ENCODE results near the gene SPTBN4. TPM values are rescaled to one million over a fixed set of nuclear protein-coding genes. Genes with fewer than 3 reads are reported as not detected.
"Not testable (repeated sequence)": the region's sequence is repeated elsewhere in the genome, so short reads cannot be mapped to it uniquely, and the experiment has no call there.

Gene SPTBN4
- total and polyA plus RNA-seq, 5 donors: 3.2 to 6.4 (median 5.4) TPM

DNA sequence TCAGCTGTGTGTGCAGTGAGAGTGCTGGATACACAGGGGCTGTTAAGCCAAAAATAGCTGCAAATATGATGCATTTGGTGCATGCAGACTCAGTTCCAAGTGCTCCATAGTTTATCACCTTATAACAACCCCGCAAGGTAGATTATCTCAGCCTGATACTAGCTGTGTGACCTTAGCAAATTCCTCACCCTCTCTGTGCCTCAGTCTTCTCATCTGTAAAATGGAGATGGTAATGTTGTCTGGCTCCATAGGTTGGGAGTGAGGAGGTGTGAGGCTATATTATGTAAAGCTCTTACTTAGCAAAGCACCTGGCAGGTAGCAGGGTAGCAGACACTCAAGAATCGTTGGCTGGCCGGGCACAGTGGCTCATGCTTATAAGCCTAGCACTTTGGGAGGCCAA lies 86.0 kb downstream of the SPTBN4 start:
- Histone ChIP-seq H3K4me3 (ENCODE audit: low read length) (no peak overlapping the region), H3K4me1 (ENCODE audit: control insufficient read depth, insufficient read depth, low read length) (no peaks in the 10 kb centered on the region), H3K9me3 (ENCODE audit: control insufficient read depth, low read length) (no peaks in the 10 kb centered on the region), H3K27me3 (ENCODE audit: control insufficient read depth, insufficient read depth) (no peaks in the 10 kb centered on the region), H3K27ac (ENCODE audit: low read length) (no peak overlapping the region)
- ATAC-seq (no peak), DNase-seq (no peak)
- WGBS: 91% methylated on average over 3 of the region's 3 CpGs
- intact Hi-C loops (cut with DNase I): no loop called here

GRCh38 chr19:40553885-40554857 lies 87.4 kb downstream of the SPTBN4 start:
- Histone ChIP-seq H3K4me1 (ENCODE audit: control insufficient read depth, insufficient read depth, low read length) (no peaks in the 10 kb centered on the region), H3K27me3 (ENCODE audit: control insufficient read depth, insufficient read depth) (no peaks in the 10 kb centered on the region), H3K4me3 (ENCODE audit: low read length) (no peak overlapping the region), H3K27ac (ENCODE audit: low read length) (no peak overlapping the region), H3K9me3 (ENCODE audit: control insufficient read depth, low read length) (no peaks in the 10 kb centered on the region)
- WGBS: 24% methylated on average over 69 of the region's 69 CpGs
- intact Hi-C loops (cut with DNase I): no loop called here
- DNase-seq (no peak), ATAC-seq (no peak)

- Histone ChIP-seq H3K4me3 (ENCODE audit: low read length) (no peak overlapping the region), H3K27me3 (ENCODE audit: control insufficient read depth, insufficient read depth) (no peaks in the 10 kb centered on the region), H3K9me3 (ENCODE audit: control insufficient read depth, low read length) (no peaks in the 10 kb centered on the region), H3K27ac (ENCODE audit: low read length) (no peak overlapping the region), H3K4me1 (ENCODE audit: control insufficient read depth, insufficient read depth, low read length) (no peaks in the 10 kb centered on the region)
- 79% methylated on average over 17 of the region's 17 CpGs for WGBS
- DNase-seq (no peak), ATAC-seq (no peak)
- intact Hi-C loops (cut with DNase I): no loop called here
These were observed 89.3 kb downstream of the SPTBN4 start for GRCh38 chr19:40555978-40556689.

DNA sequence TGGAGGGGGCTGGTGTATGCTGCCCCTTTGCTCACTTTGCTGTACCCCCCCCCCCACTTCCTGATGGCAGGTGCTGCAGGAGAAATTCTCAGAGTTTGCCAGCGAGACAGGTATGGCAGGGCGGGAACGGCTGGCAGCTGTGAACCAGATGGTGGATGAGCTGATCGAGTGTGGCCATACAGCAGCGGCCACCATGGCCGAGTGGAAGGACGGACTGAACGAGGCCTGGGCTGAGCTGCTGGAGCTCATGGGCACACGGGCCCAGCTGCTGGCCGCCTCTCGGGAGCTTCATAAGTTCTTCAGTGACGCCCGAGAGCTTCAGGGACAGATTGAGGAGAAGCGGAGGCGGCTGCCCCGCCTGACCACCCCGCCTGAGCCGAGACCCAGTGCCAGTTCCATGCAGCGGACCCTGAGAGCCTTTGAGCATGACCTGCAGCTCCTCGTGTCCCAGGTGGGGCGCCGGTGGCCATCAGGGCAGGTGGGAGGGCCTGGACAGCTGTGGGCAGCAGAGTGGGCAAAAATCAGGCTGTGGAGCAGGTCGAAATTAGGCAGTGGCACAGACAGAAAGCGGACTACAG lies 90.2 kb downstream of the SPTBN4 start:
- H3K4me3 ChIP-seq (ENCODE audit: low read length): no peak overlapping the region
- no peaks in the 10 kb centered on the region for H3K9me3 ChIP-seq (ENCODE audit: control insufficient read depth, low read length)
- no peak overlapping the region for H3K27ac ChIP-seq (ENCODE audit: low read length)
- intact Hi-C loops (cut with DNase I): no loop called here
- H3K4me1 ChIP-seq (ENCODE audit: control insufficient read depth, insufficient read depth, low read length): no peaks in the 10 kb centered on the region
- no peak for ATAC-seq
- 81% methylated on average over 24 of the region's 24 CpGs for WGBS
- no peaks in the 10 kb centered on the region for H3K27me3 ChIP-seq (ENCODE audit: control insufficient read depth, insufficient read depth)
- no peak for DNase-seq

DNA sequence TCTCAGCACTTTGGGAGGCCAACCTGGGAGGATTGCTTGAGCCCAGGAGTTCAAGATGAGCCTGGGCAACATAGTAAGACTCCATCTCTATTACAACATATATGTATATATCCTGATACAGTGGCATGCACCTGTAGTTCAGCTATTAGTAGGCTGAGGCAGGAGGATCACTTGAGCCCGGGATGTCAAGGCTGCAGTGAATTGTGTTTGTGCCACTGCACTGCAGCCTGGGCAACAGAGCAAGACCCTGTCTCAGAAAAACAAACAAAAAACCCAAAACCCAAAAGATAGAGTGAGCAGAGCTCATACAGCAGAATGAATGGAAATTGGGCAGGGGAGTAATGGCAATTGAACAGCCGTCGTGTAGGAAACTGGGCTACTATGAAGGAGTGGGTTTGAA lies 92.6 kb downstream of the SPTBN4 start:
- 82% methylated on average over 3 of the region's 3 CpGs for WGBS
- DNase-seq (no peak), ATAC-seq (no peak)
- no peaks in the 10 kb centered on the region for H3K9me3 ChIP-seq (ENCODE audit: control insufficient read depth, low read length)
- intact Hi-C loops (cut with DNase I): no loop called here
- H3K4me1 ChIP-seq (ENCODE audit: control insufficient read depth, insufficient read depth, low read length): no peaks in the 10 kb centered on the region
- H3K4me3 ChIP-seq (ENCODE audit: low read length): no peak overlapping the region
- no peaks in the 10 kb centered on the region for H3K27me3 ChIP-seq (ENCODE audit: control insufficient read depth, insufficient read depth)
- H3K27ac ChIP-seq (ENCODE audit: low read length): no peak overlapping the region

DNA sequence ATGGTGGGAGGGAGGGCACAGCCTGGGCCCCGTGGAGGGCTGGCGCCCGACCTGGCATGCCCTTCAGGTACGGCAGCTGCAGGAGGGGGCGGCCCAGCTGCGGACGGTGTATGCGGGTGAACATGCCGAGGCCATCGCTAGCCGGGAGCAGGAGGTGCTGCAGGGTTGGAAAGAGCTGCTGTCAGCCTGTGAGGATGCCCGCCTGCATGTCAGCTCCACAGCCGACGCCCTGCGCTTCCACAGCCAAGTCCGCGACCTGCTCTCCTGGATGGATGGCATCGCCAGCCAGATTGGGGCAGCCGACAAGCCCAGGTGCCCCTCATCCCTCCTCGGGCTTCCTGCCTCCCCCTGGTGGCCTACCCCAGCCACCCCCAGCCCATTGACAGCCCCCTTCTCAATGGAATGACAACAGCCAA lies 93.3 kb downstream of the SPTBN4 start:
- ATAC-seq (no peak), DNase-seq (no peak)
- Histone ChIP-seq H3K27ac (ENCODE audit: low read length) (no peak overlapping the region), H3K9me3 (ENCODE audit: control insufficient read depth, low read length) (no peaks in the 10 kb centered on the region), H3K4me1 (ENCODE audit: control insufficient read depth, insufficient read depth, low read length) (no peaks in the 10 kb centered on the region), H3K27me3 (ENCODE audit: control insufficient read depth, insufficient read depth) (no peaks in the 10 kb centered on the region), H3K4me3 (ENCODE audit: low read length) (no peak overlapping the region)
- 70% methylated on average over 20 of the region's 20 CpGs for WGBS
- intact Hi-C loops (cut with DNase I): no loop called here

DNA sequence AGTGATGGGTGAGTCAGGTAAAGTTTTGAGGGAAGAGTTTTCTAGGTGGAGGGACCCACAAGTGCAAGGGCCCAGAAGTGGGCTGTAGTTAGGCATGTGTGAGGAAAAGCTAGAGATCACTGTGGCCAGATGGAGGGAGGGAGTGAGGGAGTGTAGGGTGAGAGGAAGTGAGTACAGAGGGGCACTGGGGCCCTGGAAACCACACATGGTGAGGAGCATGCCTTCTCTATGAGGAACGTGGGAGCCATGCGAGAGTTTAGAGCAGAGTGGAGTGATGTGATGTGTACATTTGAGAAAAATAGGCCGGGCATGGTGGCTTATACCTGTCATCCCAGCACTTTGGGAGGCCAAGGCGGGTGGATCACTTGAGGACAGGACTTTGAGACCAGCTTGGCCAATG lies 95.1 kb downstream of the SPTBN4 start:
- Histone ChIP-seq H3K4me3 (ENCODE audit: low read length) (no peak overlapping the region), H3K27ac (ENCODE audit: low read length) (no peak overlapping the region), H3K27me3 (ENCODE audit: control insufficient read depth, insufficient read depth) (no peaks in the 10 kb centered on the region), H3K4me1 (ENCODE audit: control insufficient read depth, insufficient read depth, low read length) (no peaks in the 10 kb centered on the region), H3K9me3 (ENCODE audit: control insufficient read depth, low read length) (no peaks in the 10 kb centered on the region)
- intact Hi-C loops (cut with DNase I): no loop called here
- WGBS: 68% methylated on average over 4 of the region's 4 CpGs
- DNase-seq (no peak), ATAC-seq (no peak)

DNA sequence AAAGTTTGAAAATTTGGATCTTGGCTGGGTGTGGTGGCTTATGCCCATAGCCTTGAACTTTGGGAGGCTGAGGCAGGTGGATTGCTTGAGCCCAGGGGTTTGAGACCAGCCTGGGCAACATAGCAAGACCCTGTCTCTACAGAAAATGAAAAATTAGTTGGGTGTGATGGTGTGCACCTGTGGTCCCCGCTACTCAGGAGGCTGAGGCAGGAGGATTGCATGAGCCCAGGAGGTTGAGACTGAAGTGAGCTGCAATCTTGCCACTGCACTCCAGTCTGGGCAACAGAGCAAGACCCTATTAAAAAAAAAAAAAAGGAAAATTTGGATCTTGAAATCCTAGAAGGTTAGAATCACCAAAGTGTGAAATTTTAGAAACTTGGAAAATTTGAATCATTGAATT lies 97.7 kb downstream of the SPTBN4 start:
- H3K27me3 ChIP-seq (ENCODE audit: control insufficient read depth, insufficient read depth); H3K27ac ChIP-seq (ENCODE audit: low read length); H3K4me3 ChIP-seq (ENCODE audit: low read length); H3K4me1 ChIP-seq (ENCODE audit: control insufficient read depth, insufficient read depth, low read length); intact Hi-C loops (cut with DNase I); H3K9me3 ChIP-seq (ENCODE audit: control insufficient read depth, low read length); DNase-seq; ATAC-seq: not testable (repeated sequence)
- WGBS: 93% methylated on average over 1 of the region's 1 CpG

DNA sequence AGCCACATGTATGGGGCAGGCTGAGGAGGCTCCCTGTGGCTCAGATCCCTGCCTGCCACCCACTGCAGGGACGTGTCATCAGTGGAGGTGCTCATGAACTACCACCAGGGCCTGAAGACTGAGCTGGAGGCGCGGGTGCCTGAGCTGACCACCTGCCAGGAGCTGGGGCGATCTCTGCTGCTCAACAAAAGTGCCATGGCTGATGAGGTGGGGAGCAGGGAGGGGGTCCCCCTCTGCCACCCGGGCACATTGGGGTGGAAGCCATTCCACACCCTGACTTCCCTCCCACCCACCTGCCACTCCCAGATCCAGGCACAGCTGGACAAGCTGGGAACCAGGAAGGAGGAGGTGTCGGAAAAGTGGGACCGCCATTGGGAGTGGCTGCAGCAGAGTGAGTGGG lies 98.6 kb downstream of the SPTBN4 start:
- Histone ChIP-seq H3K4me1 (ENCODE audit: control insufficient read depth, insufficient read depth, low read length) (no peaks in the 10 kb centered on the region), H3K4me3 (ENCODE audit: low read length) (no peak overlapping the region), H3K9me3 (ENCODE audit: control insufficient read depth, low read length) (no peaks in the 10 kb centered on the region), H3K27ac (ENCODE audit: low read length) (no peak overlapping the region), H3K27me3 (ENCODE audit: control insufficient read depth, insufficient read depth) (no peaks in the 10 kb centered on the region)
- 84% methylated on average over 7 of the region's 7 CpGs for WGBS
- ATAC-seq: no peak
- DNase-seq: no peak
- intact Hi-C loops (cut with DNase I): no loop called here

- no peak overlapping the region for H3K27ac ChIP-seq (ENCODE audit: low read length)
- H3K27me3 ChIP-seq (ENCODE audit: control insufficient read depth, insufficient read depth): no peaks in the 10 kb centered on the region
- DNase-seq (no peak), ATAC-seq (no peak)
- no peaks in the 10 kb centered on the region for H3K9me3 ChIP-seq (ENCODE audit: control insufficient read depth, low read length)
- intact Hi-C loops (cut with DNase I): no loop called here
- no peaks in the 10 kb centered on the region for H3K4me1 ChIP-seq (ENCODE audit: control insufficient read depth, insufficient read depth, low read length)
- 62% methylated on average over 14 of the region's 14 CpGs for WGBS
- H3K4me3 ChIP-seq (ENCODE audit: low read length): no peak overlapping the region
These were observed 99.2 kb downstream of the SPTBN4 start for GRCh38 chr19:40565910-40566495.

Data from right cardiac atrium (tissue), 5 donors.